K562 (cell line): ENCODE measurements around the gene GSS. TPM values are rescaled to one million over a fixed set of nuclear protein-coding genes. Genes with fewer than 3 reads are reported as not detected.

Experiments
- ATAC-seq: fragments of 200-7000 bp; cut with Tn5 transposase; 3 replicates; pipeline ENCODE4 v1.9.1; 2020; ENCODE audit warnings: moderate library complexity
- BruUV-seq: library from RNA; stranded (reverse); fragments of 400-500 nt; replicated peaks from 2 replicates; lab custom pipeline; 2021; lab: Mats Ljungman, UMichigan
- CTCF ChIA-PET: fragments of 300-600 bp; formaldehyde crosslinking; extraction: SDS; loops from one replicate; lab custom pipeline; 2021; ENCODE audit warnings: low intra/inter-chr PET ratio; lab: Yijun Ruan, JAX
- POLR2A ChIA-PET: fragments of 300-600, 350-650 bp; sonication (Branson Sonifier 250); formaldehyde crosslinking; extraction: SDS; loops from one replicate; lab custom pipeline; 2021; ENCODE audit warnings: antibody characterized with exemption, inconsistent platforms; lab: Yijun Ruan, JAX
- DNase-seq, 4 experiments: peaks; one replicate each; pipeline versions ENCODE4 v3.0.0 to v3.0.0-alpha.2; 2011 to 2018; ENCODE audit warnings: low spot score in 3 of 4, mixed read lengths in 3 of 4; ENCODE audit errors: extremely low read depth in 1 of 4
- FAIRE-seq: peaks from 2 replicates; lab custom pipeline; 2011; peaks lifted over from hg19 to GRCh38; lab: Jason Lieb, UNC
- H2AFZ ChIP-seq: 2 replicates; pipeline ENCODE4 v1.6.0; 2011; ENCODE audit warnings: low read depth, low read length, control low read depth, inconsistent platforms
- H3K27ac ChIP-seq: fragments of 200-600 bp; 3 replicates; pipeline ENCODE4 v1.8.0; 2011; ENCODE audit warnings: low read depth, mild to moderate bottlenecking, control low read depth, inconsistent platforms, low read length, moderate library complexity, mixed read lengths; ENCODE audit errors: extremely low read depth
- H3K27me3 ChIP-seq, 2 experiments: fragments of 300-600 bp in 1 of 2; 2 replicates in 1 of 2; 3 replicates in 1 of 2; pipeline versions ENCODE4 v1.6.0 to v1.8.0; 2011; ENCODE audit warnings: inconsistent platforms in 2 of 2, low read length in 2 of 2, mild to moderate bottlenecking in 1 of 2, mixed read lengths in 1 of 2, moderate library complexity in 1 of 2; ENCODE audit not compliant: control insufficient read depth in 2 of 2, insufficient read depth in 2 of 2
- H3K36me3 ChIP-seq: fragments of 300-600 bp; 3 replicates; pipeline ENCODE4 v1.8.0; 2011; ENCODE audit warnings: mild to moderate bottlenecking, low read length, inconsistent platforms; ENCODE audit not compliant: control insufficient read depth, insufficient read depth
- H3K4me1 ChIP-seq, 2 experiments: fragments of 200-600 bp in 1 of 2; replicated peaks in 1 of 2; 2 replicates in 1 of 2; 3 replicates in 1 of 2; pipeline versions ENCODE4 v1.5.1 to v1.8.0; 2011; ENCODE audit warnings: inconsistent platforms in 2 of 2, low read length in 2 of 2, mild to moderate bottlenecking in 1 of 2, mixed read lengths in 1 of 2, moderate library complexity in 1 of 2; ENCODE audit not compliant: control insufficient read depth in 2 of 2, insufficient read depth in 2 of 2
- H3K4me2 ChIP-seq: 2 replicates; pipeline ENCODE4 v1.6.1; 2011; ENCODE audit warnings: low read length, control low read depth, inconsistent platforms, mixed read lengths; ENCODE audit not compliant: insufficient read depth
- H3K4me3 ChIP-seq: fragments of 200-600 bp; sonication (generic), shearing (Covaris generic); 2 replicates; pipeline ENCODE4 v1.5.1; 2016; ENCODE audit warnings: control low read depth, inconsistent platforms
- H3K79me2 ChIP-seq: fragments of 200-600 bp; 3 replicates; pipeline ENCODE4 v1.8.0; 2011; ENCODE audit warnings: low read length, inconsistent platforms; ENCODE audit not compliant: control insufficient read depth, insufficient read depth
- H3K9ac ChIP-seq, 2 experiments: 2 replicates each; pipeline versions ENCODE4 v1.6.0 to v1.6.1; 2011; ENCODE audit warnings: low read depth in 2 of 2, low read length in 2 of 2, control low read depth in 1 of 2, inconsistent platforms in 1 of 2, mild to moderate bottlenecking in 1 of 2, mixed read lengths in 1 of 2; ENCODE audit not compliant: insufficient read depth in 1 of 2
- H3K9me1 ChIP-seq: one replicate; pipeline ENCODE4 v1.6.0; 2011; ENCODE audit warnings: inconsistent platforms, mild to moderate bottlenecking, low read length, moderate library complexity; ENCODE audit not compliant: control insufficient read depth, insufficient read depth
- H3K9me3 ChIP-seq: replicated peaks from 2 replicates; pipeline ENCODE4 v1.5.1; 2011; ENCODE audit warnings: low read depth, low read length, inconsistent platforms; ENCODE audit not compliant: control insufficient read depth, insufficient read depth
- H4K20me1 ChIP-seq: replicated peaks from 2 replicates; pipeline ENCODE4 v1.6.1; 2011; ENCODE audit warnings: low read length, inconsistent platforms, mixed read lengths; ENCODE audit not compliant: control insufficient read depth, insufficient read depth
- ATF6 ChIP-seq: sonication (generic); formaldehyde crosslinking; IDR thresholded peaks from 2 replicates; pipeline ENCODE4 v1.4.0; 2020; ENCODE audit warnings: mild to moderate bottlenecking, missing genetic modification reagents
- FOXJ3 ChIP-seq: sonication (generic); formaldehyde crosslinking; IDR thresholded peaks from 2 replicates; pipeline ENCODE4 v1.4.0; 2020; ENCODE audit warnings: mild to moderate bottlenecking, missing genetic modification reagents
- JUNB ChIP-seq: fragments of 450-650 bp; formaldehyde crosslinking; conservative IDR thresholded peaks from 2 replicates; pipeline ENCODE4 v1.4.0; 2020; ENCODE audit warnings: mild to moderate bottlenecking
- NR2C2 ChIP-seq, 2 experiments: fragments of 200-800 bp in 1 of 2; sonication (Bioruptor generic) in 1 of 2; sonication (generic) in 1 of 2; formaldehyde crosslinking in 1 of 2; IDR thresholded peaks; 2 replicates each; pipeline versions ENCODE4 v1.6.1 to v1.8.0; 2016 to 2022; ENCODE audit warnings: mild to moderate bottlenecking in 1 of 2, missing compliant biosample characterization in 1 of 2, missing genetic modification characterization in 1 of 2, missing genetic modification reagents in 1 of 2
- RBBP5 ChIP-seq: fragments of 200-600 bp; sonication (generic); IDR thresholded peaks from 2 replicates; pipeline ENCODE4 v1.6.1; 2012; ENCODE audit warnings: borderline replicate concordance, mild to moderate bottlenecking, low read length, control low read depth, inconsistent platforms; ENCODE audit not compliant: insufficient read depth, poor library complexity, severe bottlenecking
- RNF219 ChIP-seq: fragments of 250-450 bp; sonication (Bioruptor Pico); IDR thresholded peaks from 2 replicates; pipeline ENCODE4 v1.5.0; 2022; ENCODE audit warnings: mild to moderate bottlenecking
- in situ Hi-C: fragments of 300-500 bp; cut with MboI; formaldehyde crosslinking; loops from 4 replicates; pipeline ENCODE4 v1.15.0; 2018; ENCODE audit warnings: inconsistent platforms, mixed read lengths
- intact Hi-C: fragments of 100-400 bp; cut with micrococcal nuclease; formaldehyde crosslinking; loops from 2 replicates; pipeline ENCODE4 v1.14.2; 2022
- polyA plus RNA-seq, 8 experiments: library from polyadenylated mRNA; depleted of rRNA in 4 of 8; stranded (reverse) in 5 of 8; unstranded in 3 of 8; fragments of >200 nt; fragmentation: Nextera tagmentation in 2 of 8; fragmentation: Illumina TruSeq in 1 of 8; extraction: Ambion mirVana in 2 of 8; extraction: Trizol in 1 of 8; gene quantifications; 2 replicates each; pipeline versions ENCODE4 v1.2.1 to v1.2.3, GENCODE V29; 2011 to 2014; ENCODE audit warnings: inconsistent platforms in 1 of 8, missing spikeins in 1 of 8
- total RNA-seq, 7 experiments: library from RNA; depleted of rRNA in 6 of 7; stranded (reverse); fragments of >200 nt in 6 of 7; fragmentation: Illumina TruSeq in 2 of 7; extraction: Trizol in 2 of 7; gene quantifications; 2 replicates each; pipeline versions ENCODE4 v1.2.1 to v1.2.3, GENCODE V29; 2011 to 2021; ENCODE audit warnings: low replicate concordance in 1 of 7

GSS gene
- total and polyA plus RNA-seq, 9 of the 15 experiments (the other 6 are each of a cell fraction or from before 2014, with no cell fraction given) = 18.4 to 165 (median 89.4) TPM

GRCh38 chr20:34947336-34947735 lies 8.3 kb downstream of the GSS start:
- CTCF ChIA-PET = no interaction called here
- DNase-seq = no peak
- no peak overlapping the region for H3K27ac ChIP-seq
- no peaks in the 10 kb centered on the region for H4K20me1 ChIP-seq
- no peak for FAIRE-seq
- POLR2A ChIA-PET = no interaction called here
- H3K4me3 ChIP-seq = no peak overlapping the region
- H3K27me3 ChIP-seq = no peaks in the 10 kb centered on the region
- intact Hi-C loops (no loop called here), in situ Hi-C loops (no loop called here)
- no peak for ATAC-seq
- no peaks in the 10 kb centered on the region for H3K9me1 ChIP-seq
- H2AFZ ChIP-seq = no peak overlapping the region
- peaks cover 0 to 3% of the 10 kb centered on the region in 2 experiments; a peak in 1 of 5 replicates for H3K4me1 ChIP-seq
- BruUV-seq = no TSS peak
- H3K36me3 ChIP-seq = peaks cover 84% of the 10 kb centered on the region
- H3K4me2 ChIP-seq = no peak overlapping the region
- TF ChIP-seq JUNB (CRISPR knock-in tag) (no peak), NR2C2 (CRISPR knock-in tag; IDR thresholded peaks at IDR 0.05) (no peak), NR2C2 (tag; IDR thresholded peaks at IDR 0.05) (no peak), RNF219 (CRISPR knock-in tag) (no peak), ATF6 (CRISPR knock-in tag) (no peak), RBBP5 (no peak), FOXJ3 (no peak)
- H3K79me2 ChIP-seq = 0 out of 3 replicates have a peak, but pooled peaks cover 2% of the 10 kb centered on the region
- no peaks in the 10 kb centered on the region for H3K9me3 ChIP-seq
- no peak overlapping the region for H3K9ac ChIP-seq
